GM18517 (cell line): ENCODE measurements around the gene CLN6.

Experiments
- ATAC-seq: cut with Tn5 transposase; IDR thresholded peaks from one replicate; pipeline ENCODE4 v1.9.1; 2021; ENCODE audit warnings: mild to moderate bottlenecking, moderate library complexity; ENCODE audit not compliant: unreplicated experiment

Gene CLN6

GRCh38 chr15:68229386-68230156, at the start of gene CLN6:
Gene CLN6, minus strand, starts transcription at chr15:68229728. Its CDS starts 144 bp downstream, at chr15:68229584.
- peak; percentile 62 for ATAC-seq

- ATAC-seq = no peak
Observed at GRCh38 chr15:68278595-68279405, 49.3 kb upstream of the CLN6 start.

- ATAC-seq = peak; percentile 63
Observed at GRCh38 chr15:68278345-68278594, 48.7 kb upstream of the CLN6 start.

GRCh38 chr15:68277603-68278344, 48.2 kb upstream of the CLN6 start, which contains the start of gene FEM1B:
Gene FEM1B, plus strand, starts transcription at chr15:68277745. Its CDS starts 673 bp downstream, at chr15:68278418.
- peak; percentile 70 for ATAC-seq

- ATAC-seq = no peak
Observed at GRCh38 chr15:68277131-68277602, 47.6 kb upstream of the CLN6 start.

DNA sequence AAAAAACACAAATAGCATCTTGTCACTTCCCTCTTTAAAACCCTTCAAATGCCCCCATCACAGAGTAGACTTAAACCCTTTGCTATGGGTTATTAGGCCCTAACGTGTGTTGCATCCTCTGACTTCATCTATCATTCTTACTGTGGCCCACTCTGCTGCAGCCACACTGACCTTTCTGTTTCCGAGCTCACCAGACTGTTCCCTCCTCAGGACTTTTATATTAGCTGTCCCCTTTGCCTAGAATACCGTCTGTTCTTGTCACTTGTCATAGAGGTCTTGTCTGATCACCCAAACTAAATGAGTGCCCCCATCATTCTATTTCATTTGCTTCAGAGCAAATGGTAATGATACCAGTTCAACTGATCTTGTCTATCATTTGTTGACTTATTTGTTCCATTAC, 47.1 kb upstream of the CLN6 start:
- no peak for ATAC-seq

- no peak for ATAC-seq
Observed at GRCh38 chr15:68275165-68275746, 45.7 kb upstream of the CLN6 start.

DNA sequence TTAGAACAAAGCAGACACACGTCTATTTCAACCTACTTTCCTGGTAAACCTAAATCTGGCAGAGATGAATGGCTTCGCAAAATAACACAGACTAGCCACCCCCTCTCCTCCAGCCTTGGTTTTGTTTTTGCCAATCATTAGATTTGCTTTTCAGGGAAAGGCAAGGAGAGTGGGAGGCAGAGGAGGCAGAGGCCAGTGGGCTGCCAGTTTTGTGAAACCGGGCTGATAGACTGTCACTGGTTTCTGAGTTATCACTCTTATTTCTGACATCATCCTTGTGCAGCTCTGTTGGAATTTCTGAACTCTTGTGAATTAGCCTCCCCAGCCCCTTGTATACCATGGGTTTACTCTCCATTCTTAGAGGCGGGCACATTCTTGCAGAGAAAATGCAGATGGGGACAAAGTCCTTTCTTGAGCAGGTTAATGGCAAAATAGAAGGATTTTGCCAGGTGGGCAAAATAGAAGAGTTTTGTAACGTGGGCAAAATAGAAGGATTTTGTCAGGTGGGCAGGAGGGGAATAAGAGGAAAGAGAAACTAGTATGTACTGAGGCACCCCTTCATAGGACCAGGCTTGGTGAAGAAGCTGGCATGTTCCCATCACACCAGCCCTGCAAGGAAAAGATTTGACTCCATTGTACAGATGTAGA, 44.8 kb upstream of the CLN6 start:
- no peak for ATAC-seq

DNA sequence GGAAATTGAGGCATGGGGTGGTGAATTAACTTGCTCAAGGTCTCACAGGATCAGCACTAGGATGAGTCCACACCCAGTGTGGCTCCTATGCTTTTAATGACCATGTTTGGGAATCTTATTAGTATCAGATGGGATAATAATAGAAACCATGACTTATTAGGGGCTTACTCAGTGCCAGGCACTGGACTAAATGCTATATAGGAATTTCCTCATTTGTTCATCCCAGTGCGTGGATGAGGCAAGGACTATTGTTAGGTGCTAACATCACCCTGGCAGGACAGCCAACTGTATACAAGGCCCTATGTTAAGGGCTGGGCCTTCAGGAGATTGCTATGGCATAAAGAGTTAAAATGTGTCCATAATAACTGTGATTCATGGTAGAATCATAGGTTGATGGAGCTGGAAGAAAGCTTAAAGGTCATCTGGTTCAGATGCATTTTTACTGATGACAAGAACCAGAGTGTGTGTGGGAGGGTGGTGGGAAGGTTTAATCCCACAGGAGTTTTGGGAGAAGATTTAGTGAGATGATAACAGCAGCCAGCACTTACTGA, 43.3 kb upstream of the CLN6 start:
- no peak for ATAC-seq

GRCh38 chr15:68271854-68272471, 42.4 kb upstream of the CLN6 start:
- ATAC-seq = no peak

GRCh38 chr15:68268405-68268804, 38.9 kb upstream of the CLN6 start:
- ATAC-seq = no peak

DNA sequence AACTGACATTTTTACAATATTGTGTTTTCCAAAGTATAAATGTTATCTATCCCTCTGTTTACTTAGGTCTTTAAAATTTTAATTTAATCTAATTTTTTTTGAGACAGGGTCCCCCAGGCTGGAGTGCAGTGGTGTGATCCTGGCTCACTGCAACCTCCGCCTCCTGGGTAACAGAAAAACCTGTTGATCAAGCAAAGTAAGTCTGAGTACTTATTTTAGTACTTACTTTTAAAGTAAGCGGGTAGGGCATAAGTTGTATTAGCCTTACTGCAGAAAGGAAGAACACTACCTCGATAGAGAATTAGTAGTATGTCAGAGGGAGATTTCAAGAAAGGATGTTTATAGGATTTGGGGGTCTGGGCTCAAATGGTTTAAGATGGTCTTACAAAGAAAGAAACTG, 36.1 kb upstream of the CLN6 start:
- ATAC-seq = no peak

GRCh38 chr15:68265081-68265480, 35.6 kb upstream of the CLN6 start:
- ATAC-seq = no peak

- ATAC-seq = no peak
Observed at GRCh38 chr15:68264282-68264681, 34.8 kb upstream of the CLN6 start.

DNA sequence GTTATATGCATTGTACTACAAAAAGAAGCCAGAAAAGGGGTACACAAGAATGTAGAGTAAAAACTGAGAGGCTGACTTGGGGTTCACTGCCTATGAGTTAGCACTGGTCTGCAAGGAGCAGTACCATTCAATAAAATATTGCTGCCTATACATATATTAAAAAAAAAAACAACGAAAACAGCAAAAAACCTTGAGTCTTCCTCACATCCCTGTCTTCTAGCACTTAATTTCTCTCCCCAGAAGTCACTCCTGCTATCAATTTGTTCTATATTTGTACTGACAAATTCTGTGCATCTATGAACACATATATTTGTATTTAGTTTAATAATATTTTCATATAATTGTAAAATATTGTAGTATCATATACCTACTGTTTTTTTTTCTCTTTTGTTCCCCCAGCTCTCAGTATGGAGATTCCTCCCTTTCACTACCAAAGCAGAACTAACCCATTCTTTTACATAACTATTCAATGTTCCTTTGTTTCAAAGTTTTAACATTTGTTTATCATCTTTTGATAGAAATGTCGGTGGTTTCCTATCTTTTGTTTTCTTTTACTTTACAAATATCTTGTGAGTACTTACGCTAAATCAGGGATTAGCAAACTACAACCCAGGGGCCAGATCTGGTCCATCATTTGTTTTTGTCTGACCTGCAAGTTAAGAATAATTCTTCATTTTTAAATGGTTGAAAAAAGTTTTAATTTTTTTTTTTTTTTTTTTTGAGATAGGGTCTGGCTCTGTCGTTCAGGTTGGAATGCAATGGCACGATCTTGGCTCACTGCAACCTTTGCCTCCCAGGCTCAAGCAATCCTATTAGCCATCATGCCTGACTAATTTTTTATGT, 33.2 kb upstream of the CLN6 start:
- no peak for ATAC-seq

GRCh38 chr15:68261980-68262379, 32.5 kb upstream of the CLN6 start:
- no peak for ATAC-seq

GRCh38 chr15:68261241-68261640, 31.7 kb upstream of the CLN6 start:
- no peak for ATAC-seq

- no peak for ATAC-seq
Observed at GRCh38 chr15:68259883-68260282, 30.4 kb upstream of the CLN6 start.

DNA sequence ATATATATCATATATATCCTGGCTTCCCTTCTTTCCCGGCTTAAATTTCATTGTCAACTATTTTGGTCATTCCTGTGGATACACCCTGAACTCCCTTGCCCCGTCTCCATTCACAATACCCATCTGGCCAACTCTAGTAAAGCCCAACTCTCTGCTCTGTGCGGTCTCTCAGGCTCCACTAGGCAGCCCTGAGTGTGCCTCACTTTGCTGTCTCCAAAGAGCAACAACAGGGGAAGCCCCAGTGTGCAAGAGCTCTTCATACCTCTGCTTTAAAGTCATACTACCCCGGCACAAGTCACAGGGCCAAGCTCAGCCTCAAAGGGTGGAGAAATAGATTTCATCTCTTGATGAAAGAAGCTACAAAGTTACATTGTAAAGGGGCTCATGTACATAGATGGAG, 29.2 kb upstream of the CLN6 start:
- ATAC-seq = no peak
